HG02798 (cell line): ENCODE data around the gene CACNA1C.
"Not testable (repeated sequence)": the region's sequence is repeated elsewhere in the genome, so short reads cannot be mapped to it uniquely, and the experiment has no call there.

Source experiments
- ATAC-seq: cut with Tn5 transposase; IDR thresholded peaks from one replicate; pipeline ENCODE4 v1.9.1; 2021; ENCODE audit warnings: mild to moderate bottlenecking; ENCODE audit not compliant: unreplicated experiment, poor library complexity

The CACNA1C gene

DNA sequence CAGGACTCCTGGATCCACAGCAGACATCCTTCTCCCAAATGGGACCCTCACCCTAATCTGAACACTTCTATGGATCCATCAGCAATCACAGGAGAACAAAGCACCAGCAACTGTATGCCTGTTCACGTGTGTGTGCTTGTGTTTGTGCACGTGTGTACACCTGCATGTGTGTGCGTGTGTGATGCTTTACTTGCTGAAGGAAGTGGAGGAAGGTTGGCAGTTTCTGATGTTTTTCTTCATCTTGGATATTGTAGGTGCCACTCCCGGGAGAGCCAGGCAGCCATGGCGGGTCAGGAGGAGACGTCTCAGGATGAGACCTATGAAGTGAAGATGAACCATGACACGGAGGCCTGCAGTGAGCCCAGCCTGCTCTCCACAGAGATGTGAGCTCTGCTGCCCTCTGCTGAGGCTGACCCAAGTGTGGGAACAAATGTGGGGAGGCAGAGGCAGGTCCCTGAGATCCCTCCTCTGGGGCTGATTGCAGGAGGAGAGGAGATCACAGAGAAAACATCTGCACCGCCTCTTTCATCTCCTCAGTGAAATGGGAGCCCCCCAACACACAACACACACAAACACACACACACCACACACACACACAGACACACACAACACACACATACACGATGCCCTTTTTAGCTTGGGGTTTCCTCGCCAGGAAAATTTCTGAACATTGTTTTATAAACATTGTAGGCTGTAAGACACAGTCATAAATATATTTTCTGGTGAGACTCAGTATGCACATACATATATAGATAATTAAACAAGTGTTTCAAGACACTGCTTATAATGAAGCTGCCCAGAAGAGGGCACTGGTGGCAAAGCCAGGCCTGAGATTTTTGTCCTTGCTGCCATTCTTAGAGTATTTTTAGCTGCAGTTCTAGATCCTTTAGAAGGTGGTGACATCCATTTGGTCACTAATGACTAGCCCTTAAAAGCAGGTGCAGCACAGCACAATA lies 629.8 kb downstream of the CACNA1C start:
- no peak for ATAC-seq

- ATAC-seq = no peak
Observed at GRCh38 chr12:2683283-2684025, 630.7 kb downstream of the CACNA1C start.

- ATAC-seq = not testable (repeated sequence)
Observed at GRCh38 chr12:2684026-2684325, 631.2 kb downstream of the CACNA1C start.

- not testable (repeated sequence) for ATAC-seq
Observed at GRCh38 chr12:2685620-2686279, 633.0 kb downstream of the CACNA1C start.

DNA sequence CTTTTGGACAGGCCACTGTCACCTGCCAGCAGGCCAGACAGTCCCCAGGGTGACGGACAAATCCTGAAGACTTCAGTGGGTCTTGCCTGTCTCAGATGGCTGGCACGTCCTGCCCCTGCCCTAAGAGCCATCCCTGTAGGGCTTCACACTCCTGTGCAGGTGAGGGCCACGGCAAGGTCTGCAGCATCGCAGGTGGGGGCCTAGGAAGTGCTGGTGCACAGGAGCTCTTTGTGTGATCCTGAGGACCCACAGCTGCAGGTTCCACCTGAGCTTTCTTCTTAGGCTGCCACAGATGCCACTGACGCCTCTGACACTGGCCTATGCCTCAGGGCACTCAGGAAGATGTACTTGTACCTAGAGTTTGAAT lies 633.5 kb downstream of the CACNA1C start:
- ATAC-seq = no peak

- no peak for ATAC-seq
Observed at GRCh38 chr12:2687058-2687457, 634.3 kb downstream of the CACNA1C start.

GRCh38 chr12:2687726-2688125 lies 634.9 kb downstream of the CACNA1C start:
- no peak for ATAC-seq

DNA sequence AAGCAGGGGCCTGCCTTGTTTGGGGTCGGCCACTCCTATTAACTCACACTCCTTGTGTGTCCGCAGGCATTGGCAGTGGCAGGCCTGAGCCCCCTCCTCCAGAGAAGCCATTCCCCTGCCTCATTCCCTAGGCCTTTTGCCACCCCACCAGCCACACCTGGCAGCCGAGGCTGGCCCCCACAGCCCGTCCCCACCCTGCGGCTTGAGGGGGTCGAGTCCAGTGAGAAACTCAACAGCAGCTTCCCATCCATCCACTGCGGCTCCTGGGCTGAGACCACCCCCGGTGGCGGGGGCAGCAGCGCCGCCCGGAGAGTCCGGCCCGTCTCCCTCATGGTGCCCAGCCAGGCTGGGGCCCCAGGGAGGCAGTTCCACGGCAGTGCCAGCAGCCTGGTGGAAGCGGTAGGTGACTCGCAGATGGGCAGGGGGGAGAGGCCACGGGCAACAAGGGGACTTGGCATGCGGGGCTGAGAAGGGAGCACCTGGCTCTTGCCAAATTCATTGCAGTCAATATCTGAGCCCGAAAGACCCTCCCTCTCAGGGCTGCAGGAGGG lies 635.7 kb downstream of the CACNA1C start:
- no peak for ATAC-seq

GRCh38 chr12:2689393-2689792 lies 636.6 kb downstream of the CACNA1C start:
- no peak for ATAC-seq

DNA sequence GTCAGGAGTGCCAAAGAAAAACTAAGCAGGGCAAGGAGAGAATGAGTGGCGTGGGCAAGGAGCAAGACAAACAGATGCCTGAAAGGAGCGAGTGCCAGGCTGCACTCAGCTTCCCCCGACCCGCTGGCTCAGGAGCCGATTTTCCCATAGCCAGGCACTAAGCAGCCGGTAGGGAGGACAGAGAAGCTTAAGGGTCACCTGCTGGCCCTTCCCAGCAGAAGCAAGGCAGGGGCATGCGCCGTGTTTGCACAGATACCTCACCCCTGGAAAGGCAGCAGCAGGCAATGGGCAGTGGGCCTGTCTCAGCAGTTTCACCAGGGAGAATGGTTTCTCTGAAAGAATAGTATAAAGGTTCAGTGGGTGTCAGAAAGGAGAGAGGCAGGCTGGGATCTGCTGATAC lies 637.1 kb downstream of the CACNA1C start:
- no peak for ATAC-seq

- ATAC-seq = no peak
Observed at GRCh38 chr12:2690348-2691005, 637.7 kb downstream of the CACNA1C start.

DNA sequence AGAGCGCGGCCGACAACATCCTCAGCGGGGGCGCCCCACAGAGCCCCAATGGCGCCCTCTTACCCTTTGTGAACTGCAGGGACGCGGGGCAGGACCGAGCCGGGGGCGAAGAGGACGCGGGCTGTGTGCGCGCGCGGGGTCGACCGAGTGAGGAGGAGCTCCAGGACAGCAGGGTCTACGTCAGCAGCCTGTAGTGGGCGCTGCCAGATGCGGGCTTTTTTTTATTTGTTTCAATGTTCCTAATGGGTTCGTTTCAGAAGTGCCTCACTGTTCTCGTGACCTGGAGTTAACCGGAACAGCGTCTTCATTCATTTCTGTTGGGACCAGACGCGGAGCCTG lies 638.2 kb downstream of the CACNA1C start:
- peak; percentile 10 for ATAC-seq

- ATAC-seq = peak; percentile 79
Observed at GRCh38 chr12:2691345-2692071, 638.7 kb downstream of the CACNA1C start.

DNA sequence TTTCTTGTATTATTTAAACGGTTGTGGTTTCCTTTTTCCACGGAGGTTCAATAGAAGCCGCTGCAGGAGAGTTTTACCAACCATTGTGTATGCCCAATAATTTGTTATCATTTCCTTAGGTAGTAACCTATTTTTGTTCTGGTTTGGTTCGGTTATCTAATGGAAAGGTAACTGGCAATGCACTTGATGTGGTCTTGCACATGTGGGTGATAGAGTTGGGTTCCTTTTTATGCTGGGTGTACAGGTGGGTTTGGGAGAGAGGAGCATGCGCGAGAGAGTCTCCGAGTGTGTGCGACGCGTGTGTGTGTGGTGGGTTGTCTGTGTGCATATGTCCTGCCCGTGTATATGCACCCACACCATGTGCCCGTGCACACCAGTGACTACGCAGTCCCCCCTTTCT lies 639.3 kb downstream of the CACNA1C start:
- ATAC-seq = no peak

DNA sequence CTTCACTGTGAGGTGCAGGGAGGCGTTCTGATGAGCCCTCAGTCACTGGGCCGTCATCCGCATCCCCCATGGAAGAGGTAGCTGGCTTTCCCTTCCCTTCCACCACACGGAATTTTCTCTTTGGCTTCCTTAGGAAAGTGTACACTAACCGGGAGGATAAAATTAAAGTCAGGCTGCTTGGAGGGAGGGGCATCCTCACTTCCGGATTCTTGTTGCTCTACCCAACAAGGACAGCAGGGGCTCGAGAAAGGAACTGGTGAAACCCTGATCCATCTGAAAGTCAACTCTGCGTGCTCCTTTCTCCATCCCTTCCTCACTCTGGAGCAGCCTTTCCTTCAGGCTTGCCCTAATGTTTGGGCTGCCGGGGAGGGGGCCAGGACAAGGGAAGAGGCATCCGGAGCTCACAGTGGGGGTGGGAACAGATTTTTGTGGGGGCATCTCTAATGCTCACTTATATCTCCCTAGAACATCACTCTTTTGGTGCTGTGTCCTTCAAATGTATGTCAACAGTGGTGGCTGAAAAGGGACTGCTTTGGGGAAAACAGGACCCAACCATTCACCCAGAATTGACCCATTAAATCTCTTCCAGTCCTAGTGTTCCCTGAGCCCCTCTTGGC lies 640.6 kb downstream of the CACNA1C start:
- no peak for ATAC-seq

DNA sequence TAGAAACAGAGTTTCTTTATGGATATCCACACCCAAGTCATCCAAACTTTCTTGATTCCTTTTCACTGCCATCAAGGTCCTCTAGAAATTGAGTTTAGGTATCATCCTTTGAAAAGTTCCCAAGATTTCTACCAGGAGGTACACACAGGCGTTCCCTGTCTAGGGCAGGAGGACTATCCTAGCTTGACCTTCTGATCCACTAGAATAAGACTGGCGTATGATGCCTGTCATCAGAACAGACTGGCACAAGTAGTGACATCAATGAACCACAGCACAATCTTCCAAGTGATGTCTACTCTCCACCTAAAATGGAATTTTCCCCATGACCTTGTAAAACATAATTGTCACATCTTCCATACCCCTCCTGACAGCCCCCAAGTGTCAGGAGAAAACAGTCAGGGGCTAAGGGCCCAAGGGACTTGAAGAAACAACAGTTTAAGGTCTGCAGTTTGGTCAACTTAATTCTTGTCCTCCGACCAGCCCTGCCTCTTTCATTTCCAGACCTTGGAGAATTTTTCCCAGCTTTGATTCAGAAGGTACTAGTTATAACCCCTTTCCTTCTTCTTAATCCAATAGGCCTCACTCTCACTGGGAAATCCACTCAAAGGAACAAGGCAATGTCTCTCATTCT lies 641.3 kb downstream of the CACNA1C start:
- no peak for ATAC-seq

- no peak for ATAC-seq
Observed at GRCh38 chr12:2696136-2696535, 643.3 kb downstream of the CACNA1C start.

DNA sequence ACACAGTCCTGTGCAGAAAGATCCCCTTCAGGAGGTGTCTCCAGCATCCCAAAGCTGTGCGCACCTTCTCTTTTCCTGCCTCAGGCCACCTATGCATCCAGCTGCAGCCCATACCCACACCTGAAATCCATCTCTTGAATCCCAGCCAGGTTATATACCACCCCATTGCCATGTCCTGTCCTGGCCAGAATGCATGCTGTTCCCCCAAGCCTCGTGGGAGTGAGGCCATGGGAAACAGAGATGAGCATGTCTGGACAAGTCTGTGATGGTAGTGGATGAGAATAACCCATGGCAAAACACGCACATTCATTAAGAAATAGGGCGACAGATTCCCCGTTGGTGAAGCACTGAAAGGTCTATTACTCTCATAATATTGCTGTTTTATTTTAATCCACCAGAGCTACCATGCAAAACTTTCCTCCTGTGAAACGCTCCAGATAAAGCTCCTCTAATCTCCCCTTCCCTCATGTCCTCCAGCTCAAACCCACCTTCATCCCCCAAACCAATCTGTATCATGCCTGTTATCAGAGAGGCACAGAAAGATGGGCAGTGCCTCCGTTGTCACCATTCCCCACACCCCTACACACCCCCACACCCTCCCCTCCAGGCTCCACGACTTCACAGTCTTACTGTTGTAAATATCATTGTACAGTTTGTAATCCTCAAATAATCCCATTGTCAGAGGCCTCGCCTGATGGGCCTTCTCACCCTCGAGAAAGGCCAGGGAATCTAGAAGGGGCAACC lies 644.4 kb downstream of the CACNA1C start:
- no peak for ATAC-seq
